Measurements from ENCODE around the gene PDE4A.
"Not testable (repeated sequence)": the region's sequence is repeated elsewhere in the genome, so short reads cannot be mapped to it uniquely, and the experiment has no call there.

PDE4A gene

GRCh38 chr19:10407096-10407495, 13.2 kb upstream of the PDE4A start:
- ATAC-seq, result no peak
- TF ChIP-seq TOX (CRISPR knock-in tag; IDR thresholded peaks at IDR 0.05; ENCODE audit: borderline replicate concordance) (no peak), BACH2 (CRISPR knock-in tag; IDR thresholded peaks at IDR 0.05; ENCODE audit: borderline replicate concordance) (no peak), PPARA (CRISPR knock-in tag; IDR thresholded peaks at IDR 0.05; ENCODE audit: borderline replicate concordance) (no peak), PATZ1 (CRISPR knock-in tag; IDR thresholded peaks at IDR 0.05; ENCODE audit: borderline replicate concordance) (no peak), GLIS3 (CRISPR knock-in tag; IDR thresholded peaks at IDR 0.05) (no peak), ESRRG (CRISPR knock-in tag; IDR thresholded peaks at IDR 0.05) (no peak), CSRNP3 (CRISPR knock-in tag; IDR thresholded peaks at IDR 0.05) (no peak), ZFP30 (CRISPR knock-in tag; IDR thresholded peaks at IDR 0.05) (no peak), ZNF70 (CRISPR knock-in tag; IDR thresholded peaks at IDR 0.05) (no peak), ZC3H10 (CRISPR knock-in tag; IDR thresholded peaks at IDR 0.05) (no peak), ARNTL (CRISPR knock-in tag; IDR thresholded peaks at IDR 0.05; ENCODE audit: borderline replicate concordance, low read depth) (no peak), ISL1 (CRISPR knock-in tag; IDR thresholded peaks at IDR 0.05) (no peak), CREB5 (CRISPR knock-in tag; IDR thresholded peaks at IDR 0.05; ENCODE audit: low read depth) (no peak), TSHZ2 (CRISPR knock-in tag; IDR thresholded peaks at IDR 0.05) (no peak), RARB (CRISPR knock-in tag; IDR thresholded peaks at IDR 0.05) (no peak), TCF4 (CRISPR knock-in tag; IDR thresholded peaks at IDR 0.05; ENCODE audit: borderline replicate concordance) (no peak), ZFP3 (CRISPR knock-in tag; IDR thresholded peaks at IDR 0.05) (no peak), POU6F1 (CRISPR knock-in tag; IDR thresholded peaks at IDR 0.05; ENCODE audit: borderline replicate concordance, low read depth) (no peak), SNAI2 (CRISPR knock-in tag; IDR thresholded peaks at IDR 0.05) (no peak), ZNF565 (CRISPR knock-in tag; conservative IDR thresholded peaks at IDR 0.05; ENCODE audit: low read depth) (no peak)

- no peak for ATAC-seq
- TF ChIP-seq ZNF565 (CRISPR knock-in tag; conservative IDR thresholded peaks at IDR 0.05; ENCODE audit: low read depth), result no peak
These were observed 11.6 kb upstream of the PDE4A start for GRCh38 chr19:10408511-10409283.

- ATAC-seq, result not testable (repeated sequence)
These were observed 9.1 kb upstream of the PDE4A start for GRCh38 chr19:10411224-10411623.
